Cardiac fibroblast (primary cell): Measurements from ENCODE around the gene RAPGEF1.

ENCODE experiments used
- DNase-seq, 2 donors: peaks; one replicate each; pipeline versions ENCODE4 v3.0.0 to v3.0.0-alpha.2; 2010; ENCODE audit warnings: low read depth in 2 of 2
- H3K4me3 ChIP-seq, 2 donors: replicated peaks in 1 of 2; 1 replicate in 1 of 2; 2 replicates in 1 of 2; pipeline ENCODE4 v1.5.1; 2011; ENCODE audit warnings: low read depth in 2 of 2, low read length in 2 of 2, mild to moderate bottlenecking in 2 of 2, moderate library complexity in 1 of 2
- CTCF ChIP-seq: IDR thresholded peaks from one replicate; pipeline ENCODE4 v1.5.1; 2011; ENCODE audit warnings: low read depth, mild to moderate bottlenecking, low read length, inconsistent platforms

The RAPGEF1 gene

DNA sequence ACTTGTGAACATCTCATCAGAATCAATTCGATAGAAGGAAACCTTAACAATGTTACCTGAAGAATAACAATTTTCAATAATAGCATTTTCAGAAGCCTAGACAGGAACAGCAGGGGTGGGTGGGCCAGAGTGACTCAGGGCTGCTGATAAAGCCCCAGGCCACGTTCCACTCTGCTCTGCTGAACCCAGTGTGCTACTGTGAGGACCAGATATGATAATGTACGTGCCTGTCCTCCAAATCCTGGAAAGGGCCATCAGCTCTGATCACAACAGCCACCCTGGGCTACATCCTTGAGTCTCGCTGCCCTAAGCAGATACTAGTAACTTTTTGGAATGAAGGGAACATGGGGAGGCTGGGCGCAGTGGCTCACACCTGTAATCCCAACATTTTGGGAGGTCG is 103.3 kb downstream of the RAPGEF1 start:
- H3K4me3 ChIP-seq, result no peak overlapping the region
- DNase-seq, result no peak
- no peak for TF ChIP-seq CTCF

GRCh38 chr9:131635892-131636291 is 104.0 kb downstream of the RAPGEF1 start:
- TF ChIP-seq CTCF, result no peak
- no peak overlapping the region for H3K4me3 ChIP-seq
- DNase-seq, result no peak

DNA sequence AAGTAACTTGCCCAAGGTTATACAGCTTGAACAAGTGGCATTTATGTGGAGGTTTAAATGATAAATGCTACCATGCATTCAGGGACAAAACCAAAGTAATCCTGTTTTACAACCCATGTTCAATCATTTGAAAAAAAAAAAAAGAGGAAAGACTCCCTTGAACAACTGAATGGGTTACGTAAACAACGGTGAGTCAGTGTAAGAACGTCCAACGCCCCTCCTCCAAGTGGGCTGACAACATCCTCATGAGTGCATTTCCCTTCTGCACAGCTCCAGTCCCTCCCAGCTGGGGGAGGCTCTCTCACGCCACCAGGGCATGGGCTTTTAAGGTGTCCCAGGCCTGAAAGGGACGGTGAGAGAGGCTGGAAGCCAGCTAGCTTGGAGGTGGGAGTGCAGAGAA is 104.6 kb downstream of the RAPGEF1 start:
- DNase-seq, result peak; percentile 96 to 98
- peak; percentile 14 for TF ChIP-seq CTCF
- H3K4me3 ChIP-seq, result no peak overlapping the region

DNA sequence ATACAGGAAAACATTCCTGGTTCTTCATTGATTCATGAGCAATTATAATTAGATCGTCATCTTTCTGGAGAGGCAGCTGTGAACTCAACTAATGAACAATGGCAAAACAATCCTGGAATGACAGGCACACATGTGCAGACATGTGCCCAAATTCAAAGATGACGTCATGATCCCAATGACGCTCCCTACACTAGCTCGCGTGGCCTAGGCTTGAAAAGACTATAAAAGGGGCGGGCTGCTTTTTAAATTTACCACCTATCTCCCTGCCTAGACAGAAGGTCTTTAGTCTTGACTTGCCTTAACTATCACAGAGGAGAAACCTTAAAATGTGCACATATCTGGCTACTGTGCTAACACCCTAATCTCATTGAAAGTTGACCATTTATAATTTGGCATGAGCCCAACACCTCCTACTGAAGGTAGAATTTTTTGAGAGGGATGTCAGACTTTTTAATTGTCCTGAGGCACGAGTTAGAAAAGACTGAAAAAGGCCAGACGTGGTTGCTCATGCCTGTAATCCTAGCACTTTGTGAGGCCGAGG is 106.3 kb downstream of the RAPGEF1 start:
- TF ChIP-seq CTCF, result no peak
- no peak for DNase-seq
- no peak overlapping the region for H3K4me3 ChIP-seq

- H3K4me3 ChIP-seq, result no peak overlapping the region
- no peak for TF ChIP-seq CTCF
- no peak for DNase-seq
Measured at GRCh38 chr9:131631306-131631705, 108.6 kb downstream of the RAPGEF1 start.

DNA sequence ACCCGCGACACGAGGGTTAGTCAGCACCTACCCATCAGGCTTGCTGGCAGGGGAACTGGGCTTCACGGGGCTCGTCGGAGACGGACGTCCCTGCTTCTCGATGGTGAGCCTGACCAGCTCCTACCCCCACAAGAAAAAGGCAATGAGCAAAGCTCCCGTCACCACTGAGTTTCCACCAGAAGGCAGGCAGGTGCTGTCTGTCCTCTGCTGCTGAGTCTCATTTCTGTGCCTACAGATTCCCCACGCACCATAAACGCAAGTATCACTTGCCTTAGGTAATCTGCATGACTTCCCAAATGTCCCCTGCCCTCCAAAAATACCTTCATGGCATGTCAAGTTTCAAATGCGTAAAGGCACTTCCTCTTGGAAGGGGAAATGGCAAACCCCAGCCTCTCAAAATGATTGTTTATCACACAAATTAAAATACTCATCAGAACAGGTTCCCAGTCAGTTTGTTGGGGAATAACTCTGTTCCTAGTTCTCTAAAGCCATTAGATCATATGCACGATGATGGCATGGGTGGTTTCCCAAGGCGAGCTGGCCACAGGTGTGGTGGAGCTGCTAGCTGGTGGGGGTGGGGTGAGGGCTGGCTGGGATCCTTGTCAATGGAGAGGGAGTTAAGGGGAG is 109.6 kb downstream of the RAPGEF1 start:
- TF ChIP-seq CTCF, result no peak
- DNase-seq, result no peak

GRCh38 chr9:131629825-131630204 is 110.1 kb downstream of the RAPGEF1 start:
- no peak overlapping the region for H3K4me3 ChIP-seq
- no peak for TF ChIP-seq CTCF
- no peak for DNase-seq

More for the DNA sequence above, 109.6 kb downstream of the RAPGEF1 start:
- H3K4me3 ChIP-seq, result no peak overlapping the region
